Hematopoietic multipotent progenitor cell treated with erythropoietin and hydrocortisone succinate and interleukin-3 and kit ligand, for 17 days (in vitro differentiated cells): ENCODE results near the gene TMEM39B.
A peak's percentile ranks its signal among the peaks of the same experiment; 100 is the strongest.
"Not testable (repeated sequence)": the region's sequence is repeated elsewhere in the genome, so short reads cannot be mapped to it uniquely, and the experiment has no call there.

ENCODE experiments used
- DNase-seq: peaks from one replicate; pipeline ENCODE4 v3.0.0-alpha.2; 2015; ENCODE audit warnings: low spot score

Gene TMEM39B

DNA sequence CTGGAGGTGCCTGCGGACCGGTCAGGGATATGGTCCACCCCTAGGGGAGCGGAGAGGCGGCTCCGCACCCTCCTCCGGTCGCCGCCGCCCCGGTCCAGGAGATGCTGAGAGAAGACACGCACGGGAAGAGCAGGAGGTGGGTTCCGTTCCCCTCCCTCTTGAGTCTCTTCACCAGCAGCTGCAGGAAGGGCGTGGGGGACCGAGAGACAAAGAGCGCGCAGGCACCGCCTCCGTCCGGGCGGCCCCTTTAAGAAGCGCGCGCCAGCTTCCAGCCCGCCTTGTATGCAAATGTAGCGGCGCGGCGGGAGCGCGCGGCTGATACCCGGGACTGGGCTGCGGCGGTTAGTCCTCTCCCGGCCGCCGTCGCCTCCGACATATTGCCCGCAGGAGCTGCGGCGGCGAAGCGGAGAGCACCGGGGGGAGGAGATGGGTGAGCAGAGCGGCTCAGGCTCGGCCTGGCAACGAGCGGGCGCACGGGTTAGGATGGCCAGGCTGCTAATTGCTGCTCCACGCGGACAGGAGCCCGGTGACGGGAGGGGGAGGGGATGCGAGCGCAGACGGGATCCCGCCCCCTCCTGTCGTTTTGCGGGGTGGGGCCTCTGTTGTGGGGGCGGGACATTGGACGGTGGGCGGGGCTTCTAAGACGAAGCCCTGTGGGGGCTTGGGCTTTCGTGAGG is at the start of gene TMEM39B:
Gene TMEM39B (plus strand): TSS at position 318 of the 677 bp plus-strand sequence. CDS start 109 bp downstream, at position 427.
- peak; percentile 89 for DNase-seq

DNA sequence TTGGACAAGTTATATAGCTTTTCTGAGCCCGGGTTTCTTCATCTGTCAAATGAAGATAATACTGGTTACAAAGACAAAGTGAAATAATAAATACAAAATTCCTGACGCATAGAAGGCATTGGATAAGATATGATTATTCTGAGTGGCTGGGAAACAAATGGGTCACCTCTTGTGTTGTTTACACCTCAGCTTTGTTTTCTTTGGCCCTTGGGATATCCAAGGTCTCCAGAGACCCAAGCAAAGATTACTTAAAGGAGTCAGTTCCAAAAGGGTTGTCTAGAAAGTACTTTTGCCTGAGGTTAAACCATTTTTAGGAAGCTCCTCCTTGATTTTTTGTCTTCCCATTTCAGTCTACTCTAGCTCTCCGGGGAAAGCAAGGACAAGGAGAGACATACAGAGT is 49.4 kb upstream of the TMEM39B start:
- no peak for DNase-seq

DNA sequence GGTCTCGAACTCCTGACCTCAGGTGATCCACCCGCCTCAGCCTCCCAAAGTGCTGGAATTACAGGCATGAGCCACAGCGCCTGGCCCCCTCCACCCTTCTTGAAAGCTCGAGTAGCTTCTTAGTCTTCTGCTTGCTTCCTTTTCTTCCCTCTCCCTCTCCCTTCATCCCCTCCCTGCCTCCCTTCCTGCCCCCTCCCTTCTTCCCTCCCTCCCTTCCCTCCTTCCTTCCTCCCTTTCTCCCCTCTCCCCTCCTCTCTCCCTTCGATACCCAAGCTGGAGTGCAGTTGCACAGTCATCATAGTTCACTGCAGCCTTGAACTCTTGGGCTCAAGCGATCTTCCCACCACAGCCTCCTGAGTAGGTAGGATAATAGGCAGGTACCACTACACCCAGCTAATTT is 47.2 kb upstream of the TMEM39B start:
- DNase-seq, result no peak

DNA sequence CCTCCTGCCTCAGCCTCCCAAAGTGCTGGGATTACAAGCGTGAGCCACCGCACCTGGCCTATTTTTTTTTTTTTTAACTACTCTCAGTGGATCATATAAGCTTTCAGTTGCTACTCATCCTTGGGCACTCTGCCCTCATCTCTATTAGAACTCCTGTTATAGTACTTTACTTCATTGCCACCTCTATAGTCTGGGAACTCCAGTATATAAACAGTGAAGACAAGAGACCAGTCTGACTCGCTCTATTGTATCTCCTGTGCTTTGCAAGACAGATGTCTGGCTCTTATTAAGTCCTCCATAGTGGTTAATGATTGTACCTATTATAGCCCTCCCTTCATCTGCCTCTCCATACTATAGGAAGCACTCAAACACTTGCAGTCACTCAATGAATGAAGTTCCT is 44.0 kb upstream of the TMEM39B start:
- no peak for DNase-seq

DNA sequence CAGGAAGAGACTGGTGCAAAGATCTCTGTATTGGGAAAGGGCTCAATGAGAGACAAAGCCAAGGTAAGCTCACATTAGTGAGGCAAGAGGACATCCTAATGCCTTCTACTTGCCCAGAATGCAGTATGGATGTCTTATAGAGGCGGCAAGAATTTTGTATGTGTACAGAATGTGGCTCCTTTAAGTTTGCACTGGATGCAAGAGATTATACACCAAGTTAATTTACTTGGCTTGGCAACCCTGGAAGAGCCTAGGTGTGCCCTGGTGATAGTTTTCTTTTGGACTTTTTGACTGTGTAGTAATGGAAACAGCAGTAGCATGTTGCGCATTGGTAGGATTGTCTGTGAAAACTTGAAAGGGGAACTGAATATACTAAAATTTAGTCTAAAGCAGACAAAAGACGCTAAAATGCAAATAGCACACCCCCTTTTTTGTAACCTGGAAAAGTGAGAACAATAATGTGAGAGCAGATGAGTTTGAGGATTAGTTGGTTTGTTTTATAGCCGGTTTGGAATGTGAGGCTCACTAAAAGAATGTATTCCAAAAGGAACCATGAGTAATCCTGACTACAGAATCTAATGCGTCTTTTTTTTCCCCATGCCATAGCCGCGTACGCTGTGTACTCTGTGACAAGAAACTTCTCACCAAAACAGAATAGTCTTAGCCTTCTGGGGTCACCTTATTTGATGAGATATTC is 41.0 kb upstream of the TMEM39B start:
- DNase-seq, result no peak

DNA sequence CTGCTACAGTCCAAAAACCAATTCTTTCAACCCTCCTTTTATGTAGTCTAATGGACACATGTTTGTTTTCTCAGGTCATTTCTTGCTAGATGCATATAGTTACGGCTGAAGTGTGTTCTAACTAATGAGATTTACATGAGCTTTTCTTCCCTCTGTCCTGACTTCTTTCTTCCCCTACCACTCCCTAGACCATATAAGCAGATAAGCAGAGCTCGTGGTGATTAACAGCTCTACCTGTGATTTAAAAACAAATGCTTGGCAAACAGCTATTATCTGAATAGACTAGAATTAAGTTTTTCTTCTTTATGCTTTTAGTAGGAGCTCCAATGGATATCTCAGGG is 40.5 kb upstream of the TMEM39B start:
- no peak for DNase-seq

DNA sequence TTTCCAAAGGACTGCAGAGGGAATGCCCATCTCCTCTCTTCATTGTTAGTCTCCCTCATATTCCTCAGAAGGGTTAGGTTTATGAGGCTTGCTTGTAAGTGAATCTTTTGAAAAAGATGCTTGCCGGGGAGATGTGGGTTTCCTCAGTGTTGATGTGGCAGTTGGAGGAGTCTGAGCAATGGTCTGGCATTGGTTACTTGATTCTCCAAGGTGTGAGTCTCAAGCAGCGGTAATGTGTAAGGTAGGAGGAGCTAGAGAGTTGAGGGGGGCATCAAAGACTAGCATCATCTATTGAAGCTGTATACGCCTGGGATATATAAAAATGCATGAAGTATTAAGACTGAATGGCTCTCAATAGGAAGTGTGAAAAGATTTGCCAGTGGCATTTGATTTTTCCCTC is 37.6 kb upstream of the TMEM39B start:
- DNase-seq, result no peak

DNA sequence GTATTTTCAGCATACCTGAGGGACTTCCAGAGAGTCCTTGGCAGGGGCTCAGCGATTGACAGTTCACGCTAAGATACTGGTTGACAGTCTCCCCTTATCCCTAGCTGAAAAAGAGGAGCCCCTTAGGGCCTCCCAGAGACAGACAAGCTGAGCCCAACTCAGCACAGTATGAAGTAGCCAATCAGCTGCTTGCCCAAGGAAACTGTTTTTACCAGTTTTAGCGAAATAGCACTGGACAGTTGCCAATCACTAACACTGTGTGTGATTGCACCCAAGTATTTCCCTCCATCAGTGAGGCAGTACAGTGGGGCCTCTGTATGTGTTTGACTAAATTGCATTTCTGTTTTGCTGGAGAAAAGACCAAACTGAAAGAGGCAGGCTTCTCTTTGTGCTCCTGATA is 32.0 kb upstream of the TMEM39B start:
- no peak for DNase-seq

DNA sequence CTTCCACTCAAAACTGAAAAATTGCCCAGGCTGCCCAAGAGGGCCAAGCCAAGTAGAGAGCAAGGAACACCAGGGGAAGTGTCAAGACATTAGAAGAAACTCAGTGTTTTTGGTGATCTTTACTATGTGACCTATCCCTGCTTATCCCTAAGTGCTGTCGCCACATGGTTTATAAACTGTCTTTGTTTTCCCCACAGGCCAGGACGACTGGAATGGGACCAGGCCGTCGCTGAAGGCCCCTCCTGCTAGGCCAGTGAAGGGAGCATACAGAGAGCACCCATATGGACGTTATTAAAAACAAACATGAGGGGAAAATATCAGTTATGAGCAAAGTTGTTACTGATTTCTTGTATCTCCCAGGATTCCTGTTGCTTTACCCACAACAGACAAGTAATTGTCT is 30.4 kb upstream of the TMEM39B start:
- DNase-seq, result no peak

DNA sequence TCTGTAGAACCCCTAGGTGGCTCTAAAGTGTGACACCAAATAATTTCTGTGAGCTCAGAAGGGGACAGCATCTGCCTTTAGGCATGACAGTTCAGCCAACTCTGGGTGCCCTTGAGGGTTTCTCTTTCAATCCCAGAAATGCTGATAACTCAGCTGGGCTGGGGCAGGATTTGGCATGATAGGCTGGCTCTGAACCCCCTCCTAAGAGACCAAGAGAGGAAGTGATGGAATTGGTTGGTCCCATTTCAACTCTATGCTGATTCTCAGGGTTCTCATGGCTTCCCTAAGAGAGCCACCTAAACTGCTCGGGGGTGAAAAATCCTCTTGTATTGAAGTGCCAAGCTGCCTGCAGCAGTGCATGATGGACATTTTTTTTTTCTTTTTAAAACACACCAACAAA is 28.5 kb upstream of the TMEM39B start:
- DNase-seq, result no peak

DNA sequence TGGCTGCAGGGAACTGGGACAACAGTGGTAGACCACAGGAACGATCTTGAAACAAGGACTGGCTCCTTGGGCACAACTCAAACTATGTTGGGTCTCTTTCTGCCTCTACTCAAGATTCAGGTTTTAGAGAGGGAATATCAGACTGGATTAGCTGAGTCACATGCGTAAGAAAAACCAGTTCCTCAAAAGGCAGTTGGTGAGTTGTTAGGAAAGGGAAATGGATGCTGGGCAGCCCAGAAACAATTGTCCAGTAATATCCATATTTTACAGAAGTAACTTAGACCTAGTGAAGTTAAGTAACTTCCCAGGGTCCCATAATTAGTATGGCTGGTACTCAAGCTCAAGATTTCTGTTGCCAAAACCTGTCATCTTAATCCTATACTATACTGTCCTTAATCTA is 27.0 kb upstream of the TMEM39B start:
- DNase-seq, result no peak

DNA sequence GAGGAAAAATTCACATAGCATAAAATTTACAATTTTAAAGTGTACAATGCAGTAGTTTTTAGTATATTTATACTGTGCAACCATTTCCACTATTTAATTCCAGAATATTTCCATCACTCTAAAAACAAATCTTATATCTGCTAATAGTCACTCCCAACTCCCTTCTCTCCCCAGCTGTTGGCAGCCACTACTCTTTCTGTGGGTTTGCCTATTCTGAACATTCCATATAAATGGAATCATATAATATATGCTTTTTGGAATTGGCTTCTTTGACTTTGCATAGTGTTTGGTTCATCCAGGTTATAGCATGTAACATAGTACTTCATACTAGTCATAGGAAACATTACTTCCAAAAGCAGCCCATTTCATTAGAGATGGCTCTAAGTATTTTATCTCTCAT is 25.0 kb upstream of the TMEM39B start:
- no peak for DNase-seq

DNA sequence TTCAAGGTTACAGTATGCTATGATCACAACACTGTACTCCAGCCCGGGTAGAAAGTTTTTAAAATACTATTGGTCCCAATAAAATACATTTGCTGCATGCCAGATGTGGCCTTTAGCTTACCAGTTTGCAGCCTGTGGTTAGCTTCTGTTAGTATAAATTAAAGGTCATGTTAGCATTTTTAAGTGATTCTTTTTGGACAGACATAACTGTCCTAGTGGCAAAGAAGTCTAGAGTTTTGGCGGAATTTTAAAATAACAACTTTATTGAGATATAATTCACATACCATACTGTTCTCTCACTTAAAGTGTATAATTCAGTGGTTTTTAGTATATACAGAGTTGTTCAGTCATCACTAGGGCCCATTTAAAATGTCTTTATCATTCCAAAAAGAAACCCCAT is 24.3 kb upstream of the TMEM39B start:
- no peak for DNase-seq

DNA sequence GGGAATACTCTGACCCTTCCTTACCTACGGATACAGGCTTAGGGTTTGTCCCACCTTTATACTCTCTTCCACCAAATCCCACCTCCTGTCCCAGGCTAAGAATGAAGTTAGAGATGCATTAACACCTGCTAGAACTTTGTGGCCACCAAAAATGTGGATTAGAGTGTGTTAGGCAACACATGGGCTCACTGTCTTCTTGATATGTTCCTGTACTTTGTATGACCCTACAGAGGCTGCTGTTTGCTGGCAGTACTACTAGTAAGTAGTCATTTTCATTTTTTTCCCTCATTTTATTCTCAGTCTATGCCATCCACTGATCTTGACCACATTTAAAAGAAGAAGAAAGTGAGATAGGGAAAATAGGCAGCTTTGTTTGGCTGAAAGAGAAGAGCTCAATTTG is 21.0 kb upstream of the TMEM39B start:
- no peak for DNase-seq

DNA sequence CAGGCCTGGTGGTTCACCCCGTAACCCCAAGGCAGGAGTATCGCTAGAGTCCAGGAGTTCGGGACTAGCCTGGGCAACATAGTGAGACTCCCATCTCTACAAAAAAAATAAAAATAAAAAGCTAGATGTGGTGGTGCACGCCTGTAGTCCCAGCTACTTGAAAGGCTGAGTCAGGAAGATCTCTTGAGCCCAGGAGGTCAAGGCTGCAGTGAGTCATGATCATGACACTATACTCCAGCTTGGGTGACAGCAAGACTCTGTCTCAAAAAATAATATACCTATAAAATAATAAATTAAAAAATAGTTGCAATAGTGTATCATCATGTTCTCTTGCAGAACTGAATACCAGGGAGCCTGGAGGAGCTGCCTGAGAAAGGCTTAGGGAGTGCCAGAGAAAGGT is 19.9 kb upstream of the TMEM39B start:
- DNase-seq, result no peak

DNA sequence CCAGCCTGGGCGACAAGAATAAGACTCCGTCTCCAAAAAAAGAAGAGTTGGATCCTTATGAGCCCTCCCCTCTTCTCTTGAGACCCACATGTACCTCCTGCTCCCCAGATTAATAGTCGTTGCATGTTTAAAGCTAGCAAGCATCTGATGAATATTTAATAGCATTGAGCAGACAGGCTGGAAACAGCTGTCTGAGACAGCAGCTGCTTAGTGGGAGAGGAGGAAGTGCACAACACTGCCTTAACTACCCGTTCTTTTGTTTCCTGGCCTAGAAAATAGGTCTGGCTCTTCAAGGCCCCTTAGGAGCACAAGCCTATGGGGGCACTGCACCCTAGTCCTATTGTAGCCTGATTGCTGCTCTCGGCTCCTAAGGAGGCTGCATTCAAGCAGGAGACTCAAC is 17.3 kb upstream of the TMEM39B start:
- DNase-seq, result no peak

DNA sequence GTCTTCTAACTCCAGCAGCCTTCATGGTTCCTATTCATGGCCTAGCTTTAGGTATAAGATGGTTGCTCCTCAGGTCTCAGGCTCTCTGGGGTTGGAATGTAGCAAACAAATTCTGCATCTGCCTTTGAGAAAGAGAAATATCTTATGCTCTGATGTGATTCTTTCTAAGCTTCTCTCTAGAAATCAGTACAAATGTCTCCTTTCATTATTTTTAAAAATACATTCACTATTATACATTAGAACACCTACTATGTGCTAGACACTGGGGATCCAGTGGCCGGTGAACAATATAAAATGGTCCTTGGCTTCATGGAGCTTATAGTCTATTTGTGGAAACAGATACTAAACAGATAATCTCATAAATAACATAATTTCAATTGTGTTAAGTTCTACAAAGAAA is 16.1 kb upstream of the TMEM39B start:
- no peak for DNase-seq

DNA sequence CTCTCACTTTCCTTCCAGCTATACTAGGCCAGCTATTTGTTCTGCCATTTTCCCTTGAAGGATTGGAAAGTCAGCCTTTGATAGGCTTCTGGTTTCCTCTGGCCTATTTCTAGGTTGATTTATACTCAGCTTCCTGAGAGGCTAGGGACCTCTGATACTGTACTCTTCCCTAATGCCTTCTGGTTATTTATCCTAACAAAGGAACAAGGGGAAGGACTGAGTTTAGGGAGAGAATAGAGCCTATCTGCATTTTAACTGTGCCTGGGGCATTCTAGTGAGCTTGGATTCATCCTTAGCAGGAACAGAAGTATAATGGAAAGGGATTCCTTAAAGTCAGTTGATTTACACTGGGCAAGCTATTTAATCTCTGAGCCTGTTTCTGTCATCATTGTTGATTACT is 11.8 kb upstream of the TMEM39B start:
- DNase-seq, result no peak

DNA sequence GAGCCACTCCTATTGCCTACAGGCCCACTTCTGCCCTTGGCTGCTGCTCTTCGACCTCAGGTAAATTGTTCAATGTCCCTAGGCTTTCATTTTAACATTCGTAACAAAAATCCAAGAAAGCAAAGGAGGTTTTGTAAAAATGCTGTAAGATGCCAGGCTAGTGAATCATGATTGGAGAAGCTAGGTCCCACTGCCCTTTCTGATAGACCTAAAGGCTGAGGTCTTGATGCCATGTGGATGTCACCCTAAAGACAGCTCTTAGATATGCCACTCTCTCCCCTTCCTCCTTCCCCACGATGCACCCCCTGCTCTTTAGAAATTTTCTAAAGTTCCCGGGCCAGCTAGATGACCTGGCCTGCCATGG is 9.9 kb upstream of the TMEM39B start:
- no peak for DNase-seq

DNA sequence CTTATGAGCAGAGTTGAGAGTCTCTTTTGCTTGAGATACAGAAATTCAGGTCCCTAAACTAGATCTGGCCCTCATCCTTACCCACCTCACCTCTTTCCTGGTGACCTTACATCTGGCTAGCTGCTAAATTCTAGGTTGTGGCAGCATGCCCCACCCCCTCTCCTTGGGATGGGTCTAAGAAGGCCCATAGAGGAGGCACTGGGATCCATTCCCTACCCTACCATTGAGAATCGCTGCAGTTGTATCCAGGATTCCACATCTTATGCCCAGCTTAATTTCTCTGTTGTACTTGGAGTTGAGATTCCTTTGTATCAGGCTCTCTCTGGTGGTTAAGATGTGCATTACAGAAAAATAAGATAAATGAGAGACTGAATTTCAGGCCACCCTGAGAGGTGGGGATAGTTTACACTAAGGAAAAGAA is 9.5 kb upstream of the TMEM39B start:
- peak; percentile 68 for DNase-seq

DNA sequence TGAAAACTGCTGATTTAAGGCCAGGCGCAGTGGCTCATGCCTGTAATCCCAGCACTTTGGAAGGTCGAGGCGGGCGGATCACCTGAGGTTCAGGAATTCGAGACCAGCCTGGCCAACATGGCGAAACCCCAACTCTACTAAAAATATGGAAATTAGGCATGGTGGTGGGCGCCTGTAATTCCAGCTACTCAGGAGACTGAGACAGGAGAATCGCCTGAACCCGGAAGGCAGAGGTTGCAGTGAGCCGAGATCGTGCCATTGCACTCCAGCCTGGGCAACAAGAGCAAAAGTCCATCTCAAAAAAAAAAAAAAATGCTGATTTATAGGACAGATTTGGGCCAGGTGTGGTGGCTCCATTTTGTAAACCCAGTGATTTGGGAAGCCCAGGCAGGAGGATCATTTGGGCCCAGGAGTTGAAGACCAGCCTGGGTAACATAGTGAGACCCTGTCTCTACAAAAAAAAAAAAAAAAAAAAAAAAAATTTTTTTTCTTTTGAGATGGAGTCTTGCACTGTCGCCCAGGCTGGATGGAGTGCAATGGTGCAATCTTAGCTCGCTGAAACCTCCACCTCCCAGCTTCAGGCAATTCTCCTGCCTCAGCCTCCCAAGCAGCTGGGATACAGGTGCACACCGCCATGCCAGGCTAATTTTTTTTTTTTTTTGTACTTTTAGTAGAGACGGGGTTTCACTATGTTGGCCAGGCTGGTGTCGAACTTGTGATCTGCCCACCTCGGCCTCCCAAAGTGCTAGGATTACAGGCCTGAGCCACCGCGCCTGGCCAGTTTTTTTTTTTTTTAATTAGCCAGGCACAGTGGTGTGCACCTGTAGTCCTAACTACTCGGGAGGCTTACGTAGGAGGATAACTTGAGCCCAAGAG is 6.9 kb upstream of the TMEM39B start:
- DNase-seq, result not testable (repeated sequence)

DNA sequence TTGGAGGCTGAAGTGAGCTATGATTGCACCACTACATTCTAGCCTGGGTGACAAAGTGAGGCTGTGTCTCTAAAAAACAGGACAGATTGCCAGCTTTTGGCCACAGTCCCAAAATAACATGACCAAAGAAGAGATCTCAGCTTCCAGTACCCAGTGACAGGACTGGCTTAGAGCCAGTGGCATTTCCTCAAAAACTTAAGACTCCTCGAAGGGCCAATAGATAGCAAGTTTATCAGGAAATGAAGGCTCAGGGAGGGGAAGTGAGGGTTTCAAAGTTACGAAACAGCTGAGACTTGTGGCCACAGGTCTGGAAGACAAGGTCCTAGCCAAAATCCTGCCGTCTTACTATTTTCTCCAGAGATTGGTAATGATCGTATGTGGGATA is 6.3 kb upstream of the TMEM39B start:
- peak; percentile 84 for DNase-seq

DNA sequence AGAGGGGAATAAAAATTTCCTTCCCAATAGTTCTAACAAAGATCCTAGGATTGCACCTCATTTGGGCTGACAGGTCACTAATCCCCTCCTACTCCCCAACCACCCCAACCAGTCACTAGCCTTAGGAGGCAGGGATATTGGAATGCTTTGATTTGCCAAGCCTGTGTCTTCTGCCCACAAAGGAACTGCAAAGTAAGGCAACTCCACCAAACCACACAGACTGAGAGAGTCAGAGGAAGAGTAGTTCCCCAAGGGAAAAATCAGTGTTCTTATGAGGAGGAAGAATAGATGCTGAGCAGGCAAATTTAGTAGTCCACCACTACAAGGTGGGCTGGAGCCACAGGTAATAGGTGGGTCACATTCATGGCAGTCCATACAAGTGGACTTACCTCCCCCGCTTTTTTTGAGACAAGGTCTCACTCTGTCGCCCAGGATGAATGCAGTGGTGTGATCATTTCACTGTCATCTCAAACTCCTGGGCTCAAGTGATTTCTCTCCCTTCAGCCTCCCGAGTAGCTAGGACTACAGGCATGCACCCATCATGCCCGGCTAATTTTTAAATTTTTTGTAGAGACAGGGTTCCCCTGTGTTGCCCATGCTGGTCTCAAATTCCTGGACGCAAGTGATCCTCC is 3.7 kb upstream of the TMEM39B start:
- DNase-seq, result no peak
